MCF 10A (cell line): Measurements from ENCODE around the gene AVPR1B. TPM values are rescaled to one million over a fixed set of nuclear protein-coding genes. Genes with fewer than 3 reads are reported as not detected.

Experiments used
- BruUV-seq: library from RNA; stranded (reverse); fragments of 400-500 nt; replicated peaks from 2 replicates; lab custom pipeline; 2021; lab: Mats Ljungman, UMichigan
- CTCF ChIA-PET: fragments of 300-600 bp; sonication (Branson Sonifier 250); formaldehyde crosslinking; extraction: SDS; loops from one replicate; lab custom pipeline; 2021; ENCODE audit warnings: antibody characterized with exemption, inconsistent platforms; lab: Yijun Ruan, JAX
- POLR2A ChIA-PET: fragments of 300-600, 350-650 bp; sonication (Branson Sonifier 250); formaldehyde crosslinking; extraction: SDS; loops from one replicate; lab custom pipeline; 2020; ENCODE audit warnings: antibody characterized with exemption, inconsistent platforms; lab: Yijun Ruan, JAX
- DNase-seq: peaks from one replicate; pipeline ENCODE4 v3.0.0-alpha.2; 2018; ENCODE audit not compliant: unreplicated experiment
- H3K27ac Mint-ChIP-seq: one replicate; pipeline ENCODE4 v1.8.0; 2022; ENCODE audit warnings: mild to moderate bottlenecking, low read depth, mixed read lengths; ENCODE audit not compliant: unreplicated experiment
- H3K27me3 Mint-ChIP-seq: one replicate; pipeline ENCODE4 v1.8.0; 2022; ENCODE audit warnings: mixed read lengths; ENCODE audit not compliant: insufficient read depth, unreplicated experiment
- H3K36me3 Mint-ChIP-seq: one replicate; pipeline ENCODE4 v1.8.0; 2022; ENCODE audit warnings: mild to moderate bottlenecking, moderate library complexity, mixed read lengths; ENCODE audit not compliant: insufficient read depth, unreplicated experiment
- H3K4me1 Mint-ChIP-seq: one replicate; pipeline ENCODE4 v1.8.0; 2022; ENCODE audit warnings: mixed read lengths; ENCODE audit not compliant: insufficient read depth, unreplicated experiment
- H3K4me3 Mint-ChIP-seq: one replicate; pipeline ENCODE4 v1.8.0; 2022; ENCODE audit warnings: mild to moderate bottlenecking, moderate library complexity, mixed read lengths; ENCODE audit not compliant: unreplicated experiment
- H3K9me3 Mint-ChIP-seq: one replicate; pipeline ENCODE4 v1.8.0; 2022; ENCODE audit warnings: mixed read lengths; ENCODE audit not compliant: unreplicated experiment
- intact Hi-C: fragments of 100-400 bp; cut with micrococcal nuclease; formaldehyde crosslinking; loops from 2 replicates; pipeline ENCODE4 v1.14.1; 2022
- total RNA-seq: library from RNA; stranded (reverse); gene quantifications from 2 replicates; pipeline ENCODE4 v1.2.3, GENCODE V29; 2022
- TF ChIP-seq, protein P1 (sequence below): fragments of 200-600 bp; IDR thresholded peaks from one replicate; pipeline ENCODE4 v1.8.0; 2022; ENCODE audit warnings: antibody characterized with exemption, mild to moderate bottlenecking; ENCODE audit not compliant: unreplicated experiment

The AVPR1B gene
- total RNA-seq, 1 experiment from 2014 or later, result not detected

GRCh38 chr1:206102292-206102936 lies 14.8 kb downstream of the AVPR1B start:
- H3K4me1 Mint-ChIP-seq, result peaks cover 6% of the 10 kb centered on the region
- ChIA-PET CTCF (interaction anchor here (0.5 to 26.9 kb wide), 11 partner anchors 10 to 658 kb away, joined by 3 to 517 read pairs (median 4); no protein-coding TSS in a partner anchor), POLR2A (interaction anchor here (0.6 to 2.0 kb wide), 7 partner anchors 9 to 130 kb away, joined by 3 to 7 read pairs (median 4); no protein-coding TSS in a partner anchor)
- DNase-seq, result no peak
- no peaks in the 10 kb centered on the region for H3K9me3 Mint-ChIP-seq
- peaks cover 38% of the 10 kb centered on the region for H3K27me3 Mint-ChIP-seq
- no peak overlapping the region for H3K4me3 Mint-ChIP-seq
- no peaks in the 10 kb centered on the region for H3K36me3 Mint-ChIP-seq
- TF ChIP-seq, protein P1, sequence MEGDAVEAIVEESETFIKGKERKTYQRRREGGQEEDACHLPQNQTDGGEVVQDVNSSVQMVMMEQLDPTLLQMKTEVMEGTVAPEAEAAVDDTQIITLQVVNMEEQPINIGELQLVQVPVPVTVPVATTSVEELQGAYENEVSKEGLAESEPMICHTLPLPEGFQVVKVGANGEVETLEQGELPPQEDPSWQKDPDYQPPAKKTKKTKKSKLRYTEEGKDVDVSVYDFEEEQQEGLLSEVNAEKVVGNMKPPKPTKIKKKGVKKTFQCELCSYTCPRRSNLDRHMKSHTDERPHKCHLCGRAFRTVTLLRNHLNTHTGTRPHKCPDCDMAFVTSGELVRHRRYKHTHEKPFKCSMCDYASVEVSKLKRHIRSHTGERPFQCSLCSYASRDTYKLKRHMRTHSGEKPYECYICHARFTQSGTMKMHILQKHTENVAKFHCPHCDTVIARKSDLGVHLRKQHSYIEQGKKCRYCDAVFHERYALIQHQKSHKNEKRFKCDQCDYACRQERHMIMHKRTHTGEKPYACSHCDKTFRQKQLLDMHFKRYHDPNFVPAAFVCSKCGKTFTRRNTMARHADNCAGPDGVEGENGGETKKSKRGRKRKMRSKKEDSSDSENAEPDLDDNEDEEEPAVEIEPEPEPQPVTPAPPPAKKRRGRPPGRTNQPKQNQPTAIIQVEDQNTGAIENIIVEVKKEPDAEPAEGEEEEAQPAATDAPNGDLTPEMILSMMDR, result no peak
- BruUV-seq, result no TSS peak
- H3K27ac Mint-ChIP-seq, result no peak overlapping the region
- intact Hi-C loops, result no loop called here

DNA sequence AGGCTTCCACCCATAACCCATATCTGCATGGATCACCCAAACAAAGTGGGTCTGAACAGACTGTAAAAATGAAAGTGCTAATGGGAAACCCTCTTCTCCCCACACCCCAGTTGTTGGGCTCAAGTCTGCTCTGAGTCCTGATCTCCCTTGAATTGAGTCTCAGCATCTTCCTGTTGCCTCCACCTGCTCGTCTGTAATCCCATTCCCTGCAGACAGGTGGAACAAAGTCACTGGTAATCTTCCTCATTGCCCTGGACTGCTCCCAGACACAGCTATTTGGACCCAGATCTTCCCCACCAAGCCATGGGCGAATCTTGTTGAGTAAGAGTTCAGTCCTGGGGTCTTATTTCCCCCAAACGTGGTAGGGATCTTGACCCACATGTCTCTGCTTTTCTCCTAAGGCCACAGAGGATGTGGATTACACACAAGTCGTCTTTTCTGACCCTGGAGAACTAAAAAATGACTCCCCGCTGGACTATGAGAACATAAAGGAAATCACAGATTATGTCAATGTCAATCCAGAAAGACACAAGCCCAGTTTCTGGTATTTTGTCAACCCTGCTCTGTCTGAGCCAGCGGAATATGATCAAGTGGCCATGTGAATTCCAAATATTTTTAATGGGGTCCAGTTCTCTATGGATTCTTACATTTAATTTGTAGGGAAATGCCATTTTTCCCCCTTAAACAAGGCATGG lies 15.7 kb downstream of the AVPR1B start:
- Mint-ChIP-seq H3K27me3 (peaks cover 38% of the 10 kb centered on the region), H3K4me1 (peaks cover 4% of the 10 kb centered on the region), H3K27ac (no peak overlapping the region), H3K9me3 (no peaks in the 10 kb centered on the region), H3K36me3 (no peaks in the 10 kb centered on the region), H3K4me3 (no peak overlapping the region)
- no peak for DNase-seq
- POLR2A ChIA-PET, result interaction anchor here (1.4 to 2.0 kb wide), 2 partner anchors 9 to 100 kb away, joined by 3 to 7 read pairs; no protein-coding TSS in a partner anchor
- TF ChIP-seq, protein P1, result no peak
- no TSS peak for BruUV-seq
- intact Hi-C loops, result no loop called here
- CTCF ChIA-PET, result interaction anchor here (0.9 to 26.9 kb wide), 5 partner anchors 9 to 373 kb away, joined by 4 to 517 read pairs (median 136); no protein-coding TSS in a partner anchor

- no peak overlapping the region for H3K27ac Mint-ChIP-seq
- no peaks in the 10 kb centered on the region for H3K9me3 Mint-ChIP-seq
- intact Hi-C loops, result no loop called here
- no peaks in the 10 kb centered on the region for H3K36me3 Mint-ChIP-seq
- CTCF ChIA-PET, result interaction anchor here (1.2 to 26.9 kb wide), 4 partner anchors 69 to 182 kb away, joined by 3 to 517 read pairs (median 126); no protein-coding TSS in a partner anchor
- peaks cover 38% of the 10 kb centered on the region for H3K27me3 Mint-ChIP-seq
- no TSS peak for BruUV-seq
- H3K4me3 Mint-ChIP-seq, result no peak overlapping the region
- no peak for DNase-seq
- no peaks in the 10 kb centered on the region for H3K4me1 Mint-ChIP-seq
- POLR2A ChIA-PET, result interaction anchor here (0.6 to 1.4 kb wide), 3 partner anchors 52 to 250 kb away, joined by 3 read pairs; no protein-coding TSS in a partner anchor
- TF ChIP-seq, protein P1, result no peak
These were observed 16.9 kb downstream of the AVPR1B start for GRCh38 chr1:206100226-206100815.
